HepG2 (cell line): ENCODE results near the gene FCHO2. TPM values are rescaled to one million over a fixed set of nuclear protein-coding genes. Genes with fewer than 3 reads are reported as not detected.

Experiments
- ATAC-seq: fragments of 200-7000 bp; cut with Tn5 transposase; 3 replicates; pipeline ENCODE4 v1.9.1; 2020; ENCODE audit warnings: mild to moderate bottlenecking, moderate library complexity
- BruUV-seq: library from RNA; stranded (reverse); fragments of 400-500 nt; replicated peaks from 2 replicates; lab custom pipeline; 2021; lab: Mats Ljungman, UMichigan
- CTCF ChIA-PET: fragments of 300-600 bp; formaldehyde crosslinking; extraction: SDS; loops from one replicate; lab custom pipeline; 2021; ENCODE audit warnings: low total read pairs, inconsistent platforms, low intra/inter-chr PET ratio; lab: Yijun Ruan, JAX
- POLR2A ChIA-PET: fragments of 350-600 bp; sonication (Branson Sonifier 250); formaldehyde crosslinking; loops from one replicate; lab custom pipeline; 2020; ENCODE audit warnings: antibody characterized with exemption, inconsistent platforms; lab: Yijun Ruan, JAX
- DNase-seq: peaks from one replicate; pipeline ENCODE4 v3.0.0-alpha.2; 2015; ENCODE audit warnings: low spot score
- FAIRE-seq: peaks from 3 replicates; lab custom pipeline; 2011; peaks lifted over from hg19 to GRCh38; lab: Jason Lieb, UNC
- H2AFZ ChIP-seq: one replicate; pipeline ENCODE4 v1.6.1; 2011; ENCODE audit warnings: low read length, inconsistent platforms
- H3K27ac ChIP-seq: fragments of 300-600 bp; 3 replicates; pipeline ENCODE4 v1.8.0; 2011; ENCODE audit warnings: mixed run types, mild to moderate bottlenecking, mixed read lengths, low read length, inconsistent platforms; ENCODE audit not compliant: insufficient read depth; ENCODE audit errors: extremely low read length
- H3K27me3 ChIP-seq, 2 experiments: fragments of 200-600 bp in 1 of 2; 2 replicates in 1 of 2; 3 replicates in 1 of 2; pipeline versions ENCODE4 v1.6.0 to v1.8.0; 2011; ENCODE audit warnings: low read length in 2 of 2, mild to moderate bottlenecking in 2 of 2, moderate library complexity in 2 of 2, inconsistent platforms in 1 of 2; ENCODE audit not compliant: insufficient read depth in 2 of 2, control insufficient read depth in 1 of 2
- H3K36me3 ChIP-seq, 2 experiments: fragments of 200-600 bp in 1 of 2; replicated peaks in 1 of 2; 2 replicates in 1 of 2; 3 replicates in 1 of 2; pipeline versions ENCODE4 v1.5.1 to v1.8.0; 2011; ENCODE audit warnings: low read length in 2 of 2, inconsistent platforms in 1 of 2; ENCODE audit not compliant: insufficient read depth in 2 of 2, control insufficient read depth in 1 of 2
- H3K4me1 ChIP-seq: 2 replicates; pipeline ENCODE4 v1.5.1; 2012; ENCODE audit warnings: low read length, inconsistent platforms; ENCODE audit not compliant: insufficient read depth
- H3K4me2 ChIP-seq: 2 replicates; pipeline ENCODE4 v1.6.0; 2011; ENCODE audit warnings: low read depth, low read length, inconsistent platforms
- H3K4me3 ChIP-seq, 3 experiments: fragments of 200-600 bp in 1 of 3; sonication (generic), shearing (Covaris generic) in 1 of 3; replicated peaks in 1 of 3; 2 replicates each; pipeline ENCODE4 v1.5.1; 2011 to 2016; ENCODE audit warnings: low read length in 3 of 3, inconsistent platforms in 2 of 3, low read depth in 2 of 3, mild to moderate bottlenecking in 2 of 3, control low read depth in 1 of 3, mixed read lengths in 1 of 3; ENCODE audit not compliant: insufficient read depth in 1 of 3
- H3K79me2 ChIP-seq: one replicate; pipeline ENCODE4 v1.6.1; 2011; ENCODE audit warnings: low read length, inconsistent platforms; ENCODE audit not compliant: insufficient read depth
- H3K9ac ChIP-seq: 2 replicates; pipeline ENCODE4 v1.6.0; 2011; ENCODE audit warnings: mild to moderate bottlenecking, low read depth, low read length, inconsistent platforms; ENCODE audit not compliant: insufficient read depth
- H3K9me3 ChIP-seq: 2 replicates; pipeline ENCODE4 v1.5.1; 2012; ENCODE audit warnings: mild to moderate bottlenecking, low read length
- H4K20me1 ChIP-seq: 2 replicates; pipeline ENCODE4 v1.6.0; 2011; ENCODE audit warnings: inconsistent platforms, mild to moderate bottlenecking, low read length, moderate library complexity; ENCODE audit not compliant: insufficient read depth
- NCOA5 ChIP-seq: sonication (generic); formaldehyde crosslinking; IDR thresholded peaks from 2 replicates; pipeline ENCODE4 v1.4.0; 2020; ENCODE audit warnings: missing genetic modification reagents
- PAXIP1 ChIP-seq: sonication (generic); formaldehyde crosslinking; conservative IDR thresholded peaks from 2 replicates; pipeline ENCODE4 v1.4.0; 2020; ENCODE audit warnings: mild to moderate bottlenecking, missing genetic modification reagents, moderate library complexity
- RORA ChIP-seq: sonication (generic); formaldehyde crosslinking; IDR thresholded peaks from 2 replicates; pipeline ENCODE4 v1.5.0; 2020; ENCODE audit warnings: mild to moderate bottlenecking, missing genetic modification reagents, moderate library complexity
- SOX6 ChIP-seq, 2 experiments: fragments of 450-650 bp in 1 of 2; sonication (generic) in 1 of 2; formaldehyde crosslinking in 1 of 2; IDR thresholded peaks; 2 replicates each; pipeline versions ENCODE4 v1.4.0 to v1.6.1; 2017 to 2020; ENCODE audit warnings: antibody characterized with exemption in 1 of 2, mild to moderate bottlenecking in 1 of 2, missing genetic modification reagents in 1 of 2
- ZFP36 ChIP-seq: fragments of 150-350 bp; IDR thresholded peaks from 2 replicates; pipeline ENCODE4 v1.6.1; 2018; ENCODE audit warnings: borderline replicate concordance, low read length, low read depth; ENCODE audit not compliant: partially characterized antibody
- ZNF232 ChIP-seq: sonication (generic); formaldehyde crosslinking; IDR thresholded peaks from 2 replicates; pipeline ENCODE4 v1.4.0; 2020; ENCODE audit warnings: missing genetic modification reagents, borderline replicate concordance
- ZNF275 ChIP-seq: sonication (generic); formaldehyde crosslinking; IDR thresholded peaks from 2 replicates; pipeline ENCODE4 v1.8.0; 2022; ENCODE audit warnings: missing genetic modification reagents, mild to moderate bottlenecking, inconsistent platforms, borderline replicate concordance
- ZNF773 ChIP-seq: sonication (generic); formaldehyde crosslinking; IDR thresholded peaks from 2 replicates; pipeline ENCODE4 v1.4.0; 2020; ENCODE audit warnings: missing genetic modification reagents, borderline replicate concordance
- ZZZ3 ChIP-seq: sonication (generic); formaldehyde crosslinking; IDR thresholded peaks from 2 replicates; pipeline ENCODE4 v1.4.0; 2020; ENCODE audit warnings: missing genetic modification reagents, mild to moderate bottlenecking, borderline replicate concordance
- WGBS: methylation state at CpG from one replicate; pipeline ENCODE4 v1.1.6; 2017; ENCODE audit warnings: low lambda C conversion rate; 5-methylcytosine and 5-hydroxymethylcytosine counted together
- in situ Hi-C: cut with HindIII; loops from 2 replicates; pipeline ENCODE4 v1.10.0; 2017; ENCODE audit warnings: low pct_unique_long_range_greater_than_20kb; ENCODE audit not compliant: extremely low pct_ligation_motif_present
- intact Hi-C: fragments of 100-400 bp; cut with micrococcal nuclease; formaldehyde crosslinking; loops from one replicate; pipeline ENCODE4 v1.10.0; 2022; ENCODE audit not compliant: unreplicated experiment
- polyA plus RNA-seq, 8 experiments: library from polyadenylated mRNA; depleted of rRNA in 3 of 8; stranded (reverse) in 7 of 8; unstranded in 1 of 8; fragments of >200 nt; fragmentation: Illumina TruSeq in 4 of 8; extraction: Trizol in 4 of 8; gene quantifications; 2 replicates each; pipeline versions ENCODE4 v1.2.1 to v1.2.3, GENCODE V29; 2011 to 2016; ENCODE audit warnings: low read depth in 4 of 8, missing spikeins in 1 of 8, mixed read lengths in 1 of 8; ENCODE audit not compliant: insufficient read depth in 1 of 8
- total RNA-seq, 5 experiments: library from RNA; depleted of rRNA; stranded (reverse); fragments of >200 nt; fragmentation: Illumina TruSeq; extraction: Trizol; gene quantifications; 2 replicates each; pipeline ENCODE4 v1.2.3, GENCODE V29; 2016; ENCODE audit warnings: low read depth in 1 of 5

Gene FCHO2
- total and polyA plus RNA-seq, 2 of the 13 experiments (the other 11 are each of a cell fraction or from before 2014, with no cell fraction given), result 11.6 to 17.3 TPM

- no peak overlapping the region for H3K4me2 ChIP-seq
- H3K9me3 ChIP-seq, result no peaks in the 10 kb centered on the region
- in situ Hi-C loops (loop anchor here (10.0 kb wide), 1 partner anchor 117 kb away; no protein-coding TSS in a partner anchor), intact Hi-C loops (no loop called here)
- H3K9ac ChIP-seq, result no peak overlapping the region
- POLR2A ChIA-PET, result no interaction called here
- TF ChIP-seq ZNF773 (CRISPR knock-in tag) (no peak), ZNF275 (CRISPR knock-in tag) (no peak), PAXIP1 (CRISPR knock-in tag) (no peak), SOX6 (IDR thresholded peaks at IDR 0.05) (no peak), SOX6 (CRISPR knock-in tag; IDR thresholded peaks at IDR 0.05) (no peak), RORA (CRISPR knock-in tag) (no peak), ZNF232 (no peak), ZZZ3 (CRISPR knock-in tag) (no peak), ZFP36 (no peak), NCOA5 (CRISPR knock-in tag) (no peak)
- H3K36me3 ChIP-seq, result peaks cover 0 to 20% of the 10 kb centered on the region in 2 experiments; a peak in 2 of 5 replicates
- CTCF ChIA-PET, result no interaction called here
- no peak overlapping the region for H2AFZ ChIP-seq
- FAIRE-seq, result no peak
- H3K27me3 ChIP-seq, result no peaks in the 10 kb centered on the region
- no peak overlapping the region for H3K4me3 ChIP-seq
- H3K4me1 ChIP-seq, result no peaks in the 10 kb centered on the region
- no peak for DNase-seq
- no TSS peak for BruUV-seq
- 97% methylated on average over 4 of the region's 4 CpGs for WGBS
- H3K79me2 ChIP-seq, result no peaks in the 10 kb centered on the region
- H4K20me1 ChIP-seq, result no peaks in the 10 kb centered on the region
- ATAC-seq, result no peak
- H3K27ac ChIP-seq, result no peak overlapping the region
Observed at GRCh38 chr5:73088026-73088425, 132.2 kb downstream of the FCHO2 start.
